HepG2 (cell line): Measurements from ENCODE around the gene IL1A. TPM values are rescaled to one million over a fixed set of nuclear protein-coding genes. Genes with fewer than 3 reads are reported as not detected.

Experiments
- ATAC-seq: fragments of 200-7000 bp; cut with Tn5 transposase; 3 replicates; pipeline ENCODE4 v1.9.1; 2020; ENCODE audit warnings: mild to moderate bottlenecking, moderate library complexity
- BruUV-seq: library from RNA; stranded (reverse); fragments of 400-500 nt; replicated peaks from 2 replicates; lab custom pipeline; 2021; lab: Mats Ljungman, UMichigan
- CTCF ChIA-PET: fragments of 300-600 bp; formaldehyde crosslinking; extraction: SDS; loops from one replicate; lab custom pipeline; 2021; ENCODE audit warnings: low total read pairs, inconsistent platforms, low intra/inter-chr PET ratio; lab: Yijun Ruan, JAX
- POLR2A ChIA-PET: fragments of 350-600 bp; sonication (Branson Sonifier 250); formaldehyde crosslinking; loops from one replicate; lab custom pipeline; 2020; ENCODE audit warnings: antibody characterized with exemption, inconsistent platforms; lab: Yijun Ruan, JAX
- DNase-seq: peaks from one replicate; pipeline ENCODE4 v3.0.0-alpha.2; 2015; ENCODE audit warnings: low spot score
- FAIRE-seq: peaks from 3 replicates; lab custom pipeline; 2011; peaks lifted over from hg19 to GRCh38; lab: Jason Lieb, UNC
- H2AFZ ChIP-seq: one replicate; pipeline ENCODE4 v1.6.1; 2011; ENCODE audit warnings: low read length, inconsistent platforms
- H3K27ac ChIP-seq: fragments of 300-600 bp; 3 replicates; pipeline ENCODE4 v1.8.0; 2011; ENCODE audit warnings: mixed run types, mild to moderate bottlenecking, mixed read lengths, low read length, inconsistent platforms; ENCODE audit not compliant: insufficient read depth; ENCODE audit errors: extremely low read length
- H3K27me3 ChIP-seq, 2 experiments: fragments of 200-600 bp in 1 of 2; 2 replicates in 1 of 2; 3 replicates in 1 of 2; pipeline versions ENCODE4 v1.6.0 to v1.8.0; 2011; ENCODE audit warnings: low read length in 2 of 2, mild to moderate bottlenecking in 2 of 2, moderate library complexity in 2 of 2, inconsistent platforms in 1 of 2; ENCODE audit not compliant: insufficient read depth in 2 of 2, control insufficient read depth in 1 of 2
- H3K36me3 ChIP-seq, 2 experiments: fragments of 200-600 bp in 1 of 2; replicated peaks in 1 of 2; 2 replicates in 1 of 2; 3 replicates in 1 of 2; pipeline versions ENCODE4 v1.5.1 to v1.8.0; 2011; ENCODE audit warnings: low read length in 2 of 2, inconsistent platforms in 1 of 2; ENCODE audit not compliant: insufficient read depth in 2 of 2, control insufficient read depth in 1 of 2
- H3K4me1 ChIP-seq: 2 replicates; pipeline ENCODE4 v1.5.1; 2012; ENCODE audit warnings: low read length, inconsistent platforms; ENCODE audit not compliant: insufficient read depth
- H3K4me2 ChIP-seq: 2 replicates; pipeline ENCODE4 v1.6.0; 2011; ENCODE audit warnings: low read depth, low read length, inconsistent platforms
- H3K4me3 ChIP-seq, 3 experiments: fragments of 200-600 bp in 1 of 3; sonication (generic), shearing (Covaris generic) in 1 of 3; replicated peaks in 1 of 3; 2 replicates each; pipeline ENCODE4 v1.5.1; 2011 to 2016; ENCODE audit warnings: low read length in 3 of 3, inconsistent platforms in 2 of 3, low read depth in 2 of 3, mild to moderate bottlenecking in 2 of 3, control low read depth in 1 of 3, mixed read lengths in 1 of 3; ENCODE audit not compliant: insufficient read depth in 1 of 3
- H3K79me2 ChIP-seq: one replicate; pipeline ENCODE4 v1.6.1; 2011; ENCODE audit warnings: low read length, inconsistent platforms; ENCODE audit not compliant: insufficient read depth
- H3K9ac ChIP-seq: 2 replicates; pipeline ENCODE4 v1.6.0; 2011; ENCODE audit warnings: mild to moderate bottlenecking, low read depth, low read length, inconsistent platforms; ENCODE audit not compliant: insufficient read depth
- H3K9me3 ChIP-seq: 2 replicates; pipeline ENCODE4 v1.5.1; 2012; ENCODE audit warnings: mild to moderate bottlenecking, low read length
- H4K20me1 ChIP-seq: 2 replicates; pipeline ENCODE4 v1.6.0; 2011; ENCODE audit warnings: inconsistent platforms, mild to moderate bottlenecking, low read length, moderate library complexity; ENCODE audit not compliant: insufficient read depth
- GABPB1 ChIP-seq: IDR thresholded peaks from 2 replicates; pipeline ENCODE4 v1.6.1; 2016; ENCODE audit warnings: mild to moderate bottlenecking, missing genetic modification reagents, moderate library complexity, missing compliant biosample characterization
- NCOA1 ChIP-seq: sonication (generic); formaldehyde crosslinking; IDR thresholded peaks from 2 replicates; pipeline ENCODE4 v1.9.0; 2021; ENCODE audit warnings: missing genetic modification reagents
- SAFB2 ChIP-seq: sonication (generic); formaldehyde crosslinking; IDR thresholded peaks from 2 replicates; pipeline ENCODE4 v1.5.1; 2020; ENCODE audit warnings: missing genetic modification reagents, low read depth, mild to moderate bottlenecking, borderline replicate concordance
- ZBTB20 ChIP-seq: sonication (generic); formaldehyde crosslinking; IDR thresholded peaks from 2 replicates; pipeline ENCODE4 v1.8.1; 2023; ENCODE audit warnings: missing genetic modification reagents, low read depth, mild to moderate bottlenecking, borderline replicate concordance
- WGBS: methylation state at CpG from one replicate; pipeline ENCODE4 v1.1.6; 2017; ENCODE audit warnings: low lambda C conversion rate; 5-methylcytosine and 5-hydroxymethylcytosine counted together
- in situ Hi-C: cut with HindIII; loops from 2 replicates; pipeline ENCODE4 v1.10.0; 2017; ENCODE audit warnings: low pct_unique_long_range_greater_than_20kb; ENCODE audit not compliant: extremely low pct_ligation_motif_present
- intact Hi-C: fragments of 100-400 bp; cut with micrococcal nuclease; formaldehyde crosslinking; loops from one replicate; pipeline ENCODE4 v1.10.0; 2022; ENCODE audit not compliant: unreplicated experiment
- polyA plus RNA-seq, 8 experiments: library from polyadenylated mRNA; depleted of rRNA in 3 of 8; stranded (reverse) in 7 of 8; unstranded in 1 of 8; fragments of >200 nt; fragmentation: Illumina TruSeq in 4 of 8; extraction: Trizol in 4 of 8; gene quantifications; 2 replicates each; pipeline versions ENCODE4 v1.2.1 to v1.2.3, GENCODE V29; 2011 to 2016; ENCODE audit warnings: low read depth in 4 of 8, missing spikeins in 1 of 8, mixed read lengths in 1 of 8; ENCODE audit not compliant: insufficient read depth in 1 of 8
- total RNA-seq, 5 experiments: library from RNA; depleted of rRNA; stranded (reverse); fragments of >200 nt; fragmentation: Illumina TruSeq; extraction: Trizol; gene quantifications; 2 replicates each; pipeline ENCODE4 v1.2.3, GENCODE V29; 2016; ENCODE audit warnings: low read depth in 1 of 5
- TF ChIP-seq, protein P1 (sequence below): sonication (generic); formaldehyde crosslinking; IDR thresholded peaks from 2 replicates; pipeline ENCODE4 v1.4.0; 2020; ENCODE audit warnings: missing genetic modification reagents
- TF ChIP-seq, protein P2 (sequence below): IDR thresholded peaks from 2 replicates; pipeline ENCODE4 v1.6.1; 2012; ENCODE audit warnings: low read length, improper control_type of control experiment

IL1A gene
- total and polyA plus RNA-seq, 2 of the 13 experiments (the other 11 are each of a cell fraction or from before 2014, with no cell fraction given) = not detected

DNA sequence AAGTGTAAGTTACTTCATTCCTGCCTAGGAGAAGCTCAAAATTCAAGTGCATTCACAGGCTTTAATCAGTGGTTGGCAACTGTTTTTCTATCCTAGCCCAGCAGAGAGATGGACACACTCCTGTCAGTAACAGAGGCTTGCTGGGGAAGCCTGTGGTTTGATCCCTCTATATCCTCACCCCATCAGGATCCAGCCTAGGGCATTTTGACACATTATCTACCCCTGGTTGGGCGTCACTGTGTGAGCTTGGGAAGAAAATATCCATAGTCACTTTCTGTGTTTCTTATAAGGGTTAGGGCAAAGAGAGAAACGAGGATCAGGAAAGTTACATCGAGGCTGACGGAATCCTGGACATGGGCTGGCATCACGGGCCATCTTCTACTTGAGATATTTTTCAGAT lies 53.5 kb downstream of the IL1A start:
- H2AFZ ChIP-seq = no peak overlapping the region
- intact Hi-C loops = no loop called here

More for the DNA sequence above, 53.5 kb downstream of the IL1A start:
- Histone ChIP-seq H3K4me2 (no peak overlapping the region), H3K4me1 (peaks cover 8% of the 10 kb centered on the region), H4K20me1 (no peaks in the 10 kb centered on the region), H3K27me3 (no peaks in the 10 kb centered on the region; a peak in 1 of 5 replicates), H3K36me3 (no peaks in the 10 kb centered on the region), H3K9ac (no peak overlapping the region), H3K9me3 (no peaks in the 10 kb centered on the region)
- FAIRE-seq (no peak), DNase-seq (no peak), ATAC-seq (no peak)
- no peak for TF ChIP-seq ZBTB20 (CRISPR knock-in tag)
- TF ChIP-seq GABPB1 (CRISPR knock-in tag) = no peak
- TF ChIP-seq, protein P1, sequence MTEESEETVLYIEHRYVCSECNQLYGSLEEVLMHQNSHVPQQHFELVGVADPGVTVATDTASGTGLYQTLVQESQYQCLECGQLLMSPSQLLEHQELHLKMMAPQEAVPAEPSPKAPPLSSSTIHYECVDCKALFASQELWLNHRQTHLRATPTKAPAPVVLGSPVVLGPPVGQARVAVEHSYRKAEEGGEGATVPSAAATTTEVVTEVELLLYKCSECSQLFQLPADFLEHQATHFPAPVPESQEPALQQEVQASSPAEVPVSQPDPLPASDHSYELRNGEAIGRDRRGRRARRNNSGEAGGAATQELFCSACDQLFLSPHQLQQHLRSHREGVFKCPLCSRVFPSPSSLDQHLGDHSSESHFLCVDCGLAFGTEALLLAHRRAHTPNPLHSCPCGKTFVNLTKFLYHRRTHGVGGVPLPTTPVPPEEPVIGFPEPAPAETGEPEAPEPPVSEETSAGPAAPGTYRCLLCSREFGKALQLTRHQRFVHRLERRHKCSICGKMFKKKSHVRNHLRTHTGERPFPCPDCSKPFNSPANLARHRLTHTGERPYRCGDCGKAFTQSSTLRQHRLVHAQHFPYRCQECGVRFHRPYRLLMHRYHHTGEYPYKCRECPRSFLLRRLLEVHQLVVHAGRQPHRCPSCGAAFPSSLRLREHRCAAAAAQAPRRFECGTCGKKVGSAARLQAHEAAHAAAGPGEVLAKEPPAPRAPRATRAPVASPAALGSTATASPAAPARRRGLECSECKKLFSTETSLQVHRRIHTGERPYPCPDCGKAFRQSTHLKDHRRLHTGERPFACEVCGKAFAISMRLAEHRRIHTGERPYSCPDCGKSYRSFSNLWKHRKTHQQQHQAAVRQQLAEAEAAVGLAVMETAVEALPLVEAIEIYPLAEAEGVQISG (CRISPR knock-in tag) = no peak
- TF ChIP-seq, protein P2, sequence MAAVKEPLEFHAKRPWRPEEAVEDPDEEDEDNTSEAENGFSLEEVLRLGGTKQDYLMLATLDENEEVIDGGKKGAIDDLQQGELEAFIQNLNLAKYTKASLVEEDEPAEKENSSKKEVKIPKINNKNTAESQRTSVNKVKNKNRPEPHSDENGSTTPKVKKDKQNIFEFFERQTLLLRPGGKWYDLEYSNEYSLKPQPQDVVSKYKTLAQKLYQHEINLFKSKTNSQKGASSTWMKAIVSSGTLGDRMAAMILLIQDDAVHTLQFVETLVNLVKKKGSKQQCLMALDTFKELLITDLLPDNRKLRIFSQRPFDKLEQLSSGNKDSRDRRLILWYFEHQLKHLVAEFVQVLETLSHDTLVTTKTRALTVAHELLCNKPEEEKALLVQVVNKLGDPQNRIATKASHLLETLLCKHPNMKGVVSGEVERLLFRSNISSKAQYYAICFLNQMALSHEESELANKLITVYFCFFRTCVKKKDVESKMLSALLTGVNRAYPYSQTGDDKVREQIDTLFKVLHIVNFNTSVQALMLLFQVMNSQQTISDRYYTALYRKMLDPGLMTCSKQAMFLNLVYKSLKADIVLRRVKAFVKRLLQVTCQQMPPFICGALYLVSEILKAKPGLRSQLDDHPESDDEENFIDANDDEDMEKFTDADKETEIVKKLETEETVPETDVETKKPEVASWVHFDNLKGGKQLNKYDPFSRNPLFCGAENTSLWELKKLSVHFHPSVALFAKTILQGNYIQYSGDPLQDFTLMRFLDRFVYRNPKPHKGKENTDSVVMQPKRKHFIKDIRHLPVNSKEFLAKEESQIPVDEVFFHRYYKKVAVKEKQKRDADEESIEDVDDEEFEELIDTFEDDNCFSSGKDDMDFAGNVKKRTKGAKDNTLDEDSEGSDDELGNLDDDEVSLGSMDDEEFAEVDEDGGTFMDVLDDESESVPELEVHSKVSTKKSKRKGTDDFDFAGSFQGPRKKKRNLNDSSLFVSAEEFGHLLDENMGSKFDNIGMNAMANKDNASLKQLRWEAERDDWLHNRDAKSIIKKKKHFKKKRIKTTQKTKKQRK = no peak
- TF ChIP-seq SAFB2 = no peak
- TF ChIP-seq NCOA1 (CRISPR knock-in tag) = no peak
- TF ChIP-seq, all 625 proteins: peak for 0
- in situ Hi-C loops = no loop called here
- no TSS peak for BruUV-seq
- Histone ChIP-seq H3K4me3 (no peak overlapping the region), H3K27ac (no peak overlapping the region), H3K79me2 (no peaks in the 10 kb centered on the region)
- ChIA-PET CTCF (no interaction called here), POLR2A (no interaction called here)
- 76% methylated on average over 5 of the region's 5 CpGs for WGBS
